MM.1S (cell line): ENCODE results near the gene ZNF695.

Experiments used
- DNase-seq: peaks from one replicate; pipeline ENCODE4 v3.0.0-alpha.2; 2015
- H2AFZ ChIP-seq: fragments of 300-600 bp; sonication (generic); 2 replicates; pipeline ENCODE4 v1.6.0; 2016; ENCODE audit warnings: antibody characterized with exemption, low read length
- H3F3A ChIP-seq: fragments of 300-600 bp; sonication (generic); 2 replicates; pipeline ENCODE4 v1.6.1; 2016; ENCODE audit warnings: mild to moderate bottlenecking, antibody characterized with exemption, low read length, moderate library complexity, mixed read lengths; ENCODE audit not compliant: insufficient read depth
- H3K27ac ChIP-seq: fragments of 300-600 bp; sonication (generic); 2 replicates; pipeline ENCODE4 v1.5.1; 2016; ENCODE audit warnings: mild to moderate bottlenecking, low read length
- H3K27me3 ChIP-seq: fragments of 300-600 bp; sonication (generic); replicated peaks from 2 replicates; pipeline ENCODE4 v1.6.0; 2016; ENCODE audit warnings: low read length; ENCODE audit not compliant: insufficient read depth
- H3K36me3 ChIP-seq: fragments of 300-600 bp; sonication (generic); replicated peaks from 2 replicates; pipeline ENCODE4 v1.6.1; 2016; ENCODE audit warnings: mild to moderate bottlenecking, low read length, mixed read lengths; ENCODE audit not compliant: insufficient read depth
- H3K4me1 ChIP-seq: fragments of 300-600 bp; sonication (generic); 2 replicates; pipeline ENCODE4 v1.6.1; 2016; ENCODE audit warnings: low read length, mixed read lengths
- H3K4me2 ChIP-seq: fragments of 300-600 bp; sonication (generic); 2 replicates; pipeline ENCODE4 v1.6.0; 2016; ENCODE audit warnings: low read depth, low read length
- H3K4me3 ChIP-seq: fragments of 300-600 bp; sonication (generic); 2 replicates; pipeline ENCODE4 v1.5.1; 2016; ENCODE audit warnings: low read length, mixed read lengths
- H3K79me2 ChIP-seq: fragments of 300-600 bp; sonication (generic); 2 replicates; pipeline ENCODE4 v1.6.1; 2016; ENCODE audit warnings: mixed run types, low read length, mixed read lengths
- H3K9ac ChIP-seq: fragments of 300-600 bp; sonication (generic); 2 replicates; pipeline ENCODE4 v1.6.1; 2016; ENCODE audit warnings: low read length, mixed read lengths
- H3K9me2 ChIP-seq: fragments of 300-600 bp; sonication (generic); replicated peaks from 2 replicates; pipeline ENCODE4 v1.6.1; 2016; ENCODE audit warnings: mild to moderate bottlenecking, low read length, mixed read lengths; ENCODE audit not compliant: insufficient read depth
- H3K9me3 ChIP-seq: fragments of 300-600 bp; sonication (generic); replicated peaks from 2 replicates; pipeline ENCODE4 v1.6.1; 2016; ENCODE audit warnings: mild to moderate bottlenecking, low read length, mixed read lengths; ENCODE audit not compliant: insufficient read depth
- H4K20me1 ChIP-seq: fragments of 300-600 bp; sonication (generic); 2 replicates; pipeline ENCODE4 v1.6.1; 2016; ENCODE audit warnings: mild to moderate bottlenecking, low read length, moderate library complexity, mixed read lengths; ENCODE audit not compliant: insufficient read depth
- EZH2 ChIP-seq: fragments of 300-600 bp; sonication (generic); optimal IDR thresholded peaks from 2 replicates; pipeline ENCODE3; 2017; ENCODE audit warnings: low read depth, mild to moderate bottlenecking, antibody characterized with exemption, low read length, mixed read lengths
- EZH2phosphoT487 ChIP-seq: fragments of 300-600 bp; sonication (generic); IDR thresholded peaks from 2 replicates; pipeline ENCODE4 v1.6.1; 2018; ENCODE audit warnings: antibody characterized with exemption, low read length
- TF ChIP-seq, protein P1 (sequence below): fragments of 300-600 bp; sonication (generic); IDR thresholded peaks from 2 replicates; pipeline ENCODE4 v1.5.1; 2016; ENCODE audit warnings: antibody characterized with exemption, low read length, mixed read lengths

The ZNF695 gene

DNA sequence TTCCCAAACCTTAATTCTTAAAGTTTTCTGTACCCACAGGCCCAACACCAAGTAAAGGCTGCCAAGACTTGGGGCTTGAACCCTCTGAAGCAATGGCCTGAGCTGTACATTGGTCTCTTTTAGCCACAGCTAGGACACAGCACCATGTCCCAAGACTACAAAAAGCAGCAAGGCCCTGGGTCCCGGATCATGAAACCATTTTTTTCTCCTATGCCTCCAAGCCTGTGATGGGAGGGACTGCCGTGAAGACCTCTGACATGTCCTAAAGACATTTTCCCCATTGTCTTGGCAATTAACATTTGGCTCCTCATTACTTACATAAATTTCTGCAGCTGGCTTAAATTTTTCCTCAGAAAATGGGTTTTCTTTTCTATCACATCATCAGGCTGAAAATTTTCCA is 39.8 kb upstream of the ZNF695 start:
- Histone ChIP-seq H3K9ac (no peak overlapping the region), H2AFZ (no peak overlapping the region), H3K36me3 (no peaks in the 10 kb centered on the region), H3K4me1 (no peaks in the 10 kb centered on the region), H3K27me3 (no peaks in the 10 kb centered on the region), H3K27ac (no peak overlapping the region), H3K4me2 (no peak overlapping the region), H3K9me2 (no peaks in the 10 kb centered on the region), H3F3A (no peaks in the 10 kb centered on the region), H3K79me2 (0 out of 2 replicates have a peak, but pooled peaks cover 4% of the 10 kb centered on the region), H4K20me1 (no peaks in the 10 kb centered on the region), H3K4me3 (no peak overlapping the region), H3K9me3 (no peaks in the 10 kb centered on the region)
- no peak for TF ChIP-seq EZH2
- TF ChIP-seq, protein P1, sequence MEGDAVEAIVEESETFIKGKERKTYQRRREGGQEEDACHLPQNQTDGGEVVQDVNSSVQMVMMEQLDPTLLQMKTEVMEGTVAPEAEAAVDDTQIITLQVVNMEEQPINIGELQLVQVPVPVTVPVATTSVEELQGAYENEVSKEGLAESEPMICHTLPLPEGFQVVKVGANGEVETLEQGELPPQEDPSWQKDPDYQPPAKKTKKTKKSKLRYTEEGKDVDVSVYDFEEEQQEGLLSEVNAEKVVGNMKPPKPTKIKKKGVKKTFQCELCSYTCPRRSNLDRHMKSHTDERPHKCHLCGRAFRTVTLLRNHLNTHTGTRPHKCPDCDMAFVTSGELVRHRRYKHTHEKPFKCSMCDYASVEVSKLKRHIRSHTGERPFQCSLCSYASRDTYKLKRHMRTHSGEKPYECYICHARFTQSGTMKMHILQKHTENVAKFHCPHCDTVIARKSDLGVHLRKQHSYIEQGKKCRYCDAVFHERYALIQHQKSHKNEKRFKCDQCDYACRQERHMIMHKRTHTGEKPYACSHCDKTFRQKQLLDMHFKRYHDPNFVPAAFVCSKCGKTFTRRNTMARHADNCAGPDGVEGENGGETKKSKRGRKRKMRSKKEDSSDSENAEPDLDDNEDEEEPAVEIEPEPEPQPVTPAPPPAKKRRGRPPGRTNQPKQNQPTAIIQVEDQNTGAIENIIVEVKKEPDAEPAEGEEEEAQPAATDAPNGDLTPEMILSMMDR: no peak
- TF ChIP-seq EZH2phosphoT487: no peak
- DNase-seq: no peak

DNA sequence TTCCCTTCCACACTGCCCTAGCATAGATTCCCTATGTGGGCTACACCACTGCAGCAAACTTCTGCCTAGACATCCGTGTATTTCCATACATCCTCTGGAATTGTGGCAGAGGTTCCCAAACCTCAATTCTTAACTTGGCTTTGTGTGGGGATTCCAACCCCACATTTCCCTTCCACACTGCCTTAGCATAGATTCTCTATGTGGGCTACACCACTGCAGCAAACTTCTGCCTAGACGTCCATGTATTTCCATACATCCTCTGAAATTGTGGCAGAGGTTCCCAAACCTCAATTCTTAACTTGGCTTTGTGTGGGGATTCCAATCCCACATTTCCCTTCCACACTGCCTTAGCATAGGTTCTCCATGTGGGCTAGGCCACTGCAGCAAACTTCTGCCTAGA is 39.4 kb upstream of the ZNF695 start:
- no peak overlapping the region for H2AFZ ChIP-seq
- H3K4me1 ChIP-seq: no peaks in the 10 kb centered on the region
- no peak overlapping the region for H3K9ac ChIP-seq
- no peaks in the 10 kb centered on the region for H3K36me3 ChIP-seq
- no peaks in the 10 kb centered on the region for H3K9me3 ChIP-seq
- no peaks in the 10 kb centered on the region for H3K9me2 ChIP-seq
- H3K79me2 ChIP-seq: 0 out of 2 replicates have a peak, but pooled peaks cover 8% of the 10 kb centered on the region
- DNase-seq: no peak
- H3K27me3 ChIP-seq: no peaks in the 10 kb centered on the region
- H3K27ac ChIP-seq: no peak overlapping the region
- no peak overlapping the region for H3K4me3 ChIP-seq
- no peak overlapping the region for H3K4me2 ChIP-seq
- TF ChIP-seq EZH2: no peak
- TF ChIP-seq EZH2phosphoT487: no peak
- TF ChIP-seq, protein P1: no peak
- H4K20me1 ChIP-seq: no peaks in the 10 kb centered on the region
- no peaks in the 10 kb centered on the region for H3F3A ChIP-seq

DNA sequence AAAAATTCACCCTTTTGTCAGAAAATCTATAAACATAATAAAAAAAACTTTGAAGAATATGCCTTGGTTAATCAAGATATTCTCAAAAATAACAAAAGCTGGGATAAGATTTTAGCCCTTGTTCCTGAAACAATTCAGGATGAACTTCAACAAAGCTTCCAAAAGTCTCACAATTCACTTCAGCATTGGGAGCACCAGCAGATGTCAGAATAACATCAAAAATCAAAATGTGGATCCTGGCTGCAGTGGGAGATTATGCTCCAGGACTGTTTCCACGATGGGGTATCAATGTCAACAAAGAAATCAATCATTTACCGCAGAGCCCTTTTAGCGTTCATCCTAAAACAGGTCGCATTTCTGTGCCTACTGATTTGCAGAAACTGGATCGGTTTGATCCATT is 35.5 kb upstream of the ZNF695 start:
- no peak overlapping the region for H3K4me3 ChIP-seq

More for the DNA sequence above, 35.5 kb upstream of the ZNF695 start:
- Histone ChIP-seq H3K9me3 (no peaks in the 10 kb centered on the region), H3K4me1 (no peaks in the 10 kb centered on the region), H3K27ac (no peak overlapping the region), H4K20me1 (no peaks in the 10 kb centered on the region), H3K27me3 (no peaks in the 10 kb centered on the region), H3K79me2 (peaks cover 13% of the 10 kb centered on the region; the same call in 1 of the 2 replicates), H3K9ac (no peak overlapping the region), H3K9me2 (no peaks in the 10 kb centered on the region), H3F3A (no peaks in the 10 kb centered on the region), H3K36me3 (peaks cover under 1% of the 10 kb centered on the region; the same call in 1 of the 2 replicates), H2AFZ (no peak overlapping the region), H3K4me2 (no peak overlapping the region)
- TF ChIP-seq EZH2: no peak
- TF ChIP-seq, protein P1: no peak
- TF ChIP-seq EZH2phosphoT487: no peak
- no peak for DNase-seq
